ENCODE results near the gene LSP1. TPM values are rescaled to one million over a fixed set of nuclear protein-coding genes. Genes with fewer than 3 reads are reported as not detected.

LSP1 gene
- total and polyA plus RNA-seq, 2 of the 13 experiments (the other 11 are each of a cell fraction or from before 2014, with no cell fraction given), result 0.59 to 1.00 TPM

DNA sequence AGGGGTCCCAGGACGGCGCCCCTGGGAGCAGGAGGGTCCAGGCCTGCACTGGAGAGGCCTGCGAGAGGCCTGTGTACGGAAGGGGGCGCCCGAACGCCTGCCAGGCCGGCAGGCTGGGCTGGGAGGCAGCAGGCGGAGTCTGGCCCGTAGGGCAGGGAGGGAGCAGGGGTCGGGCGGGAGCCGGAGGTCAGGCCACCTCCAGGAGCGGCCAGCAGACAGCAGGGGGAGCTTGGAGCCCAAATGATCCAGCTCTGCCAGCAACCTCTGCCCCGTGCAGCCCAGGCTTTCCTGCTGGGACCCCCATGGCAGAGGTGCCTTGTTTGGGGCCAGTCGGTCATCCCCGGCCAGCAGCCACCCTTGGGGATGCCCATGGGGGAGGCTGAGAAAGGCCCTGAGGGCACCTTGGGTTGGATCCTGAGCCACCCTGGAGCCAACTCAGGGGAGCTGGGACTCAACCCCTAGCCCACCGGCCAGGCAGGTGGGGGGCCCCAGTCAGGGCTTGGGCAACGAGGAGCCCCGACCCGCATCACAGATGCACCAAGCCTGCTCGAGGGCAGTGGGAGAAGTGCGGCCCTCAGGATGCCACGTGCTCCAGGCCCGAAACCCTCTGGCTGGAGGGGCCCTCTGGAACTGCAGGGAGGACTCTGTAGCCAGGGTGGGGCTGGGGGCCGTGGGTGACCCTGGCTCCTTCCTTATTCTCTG, 27.7 kb upstream of the LSP1 start (continued):
- TF ChIP-seq FUBP1 (CRISPR knock-in tag; IDR thresholded peaks at IDR 0.05; ENCODE audit: borderline replicate concordance), result no peak
- TF ChIP-seq, protein P1, sequence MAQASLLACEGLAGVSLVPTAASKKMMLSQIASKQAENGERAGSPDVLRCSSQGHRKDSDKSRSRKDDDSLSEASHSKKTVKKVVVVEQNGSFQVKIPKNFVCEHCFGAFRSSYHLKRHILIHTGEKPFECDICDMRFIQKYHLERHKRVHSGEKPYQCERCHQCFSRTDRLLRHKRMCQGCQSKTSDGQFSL (CRISPR knock-in tag; IDR thresholded peaks at IDR 0.05), result 0 out of 2 replicates have a peak, but pooled peaks have one; percentile 54
- TF ChIP-seq, protein P2, sequence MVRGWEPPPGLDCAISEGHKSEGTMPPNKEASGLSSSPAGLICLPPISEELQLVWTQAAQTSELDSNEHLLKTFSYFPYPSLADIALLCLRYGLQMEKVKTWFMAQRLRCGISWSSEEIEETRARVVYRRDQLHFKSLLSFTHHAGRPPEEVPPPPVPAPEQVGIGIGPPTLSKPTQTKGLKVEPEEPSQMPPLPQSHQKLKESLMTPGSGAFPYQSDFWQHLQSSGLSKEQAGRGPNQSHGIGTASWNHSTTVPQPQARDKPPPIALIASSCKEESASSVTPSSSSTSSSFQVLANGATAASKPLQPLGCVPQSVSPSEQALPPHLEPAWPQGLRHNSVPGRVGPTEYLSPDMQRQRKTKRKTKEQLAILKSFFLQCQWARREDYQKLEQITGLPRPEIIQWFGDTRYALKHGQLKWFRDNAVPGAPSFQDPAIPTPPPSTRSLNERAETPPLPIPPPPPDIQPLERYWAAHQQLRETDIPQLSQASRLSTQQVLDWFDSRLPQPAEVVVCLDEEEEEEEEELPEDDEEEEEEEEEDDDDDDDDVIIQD (CRISPR knock-in tag; IDR thresholded peaks at IDR 0.05; ENCODE audit: low read depth), result 0 out of 2 replicates have a peak, but pooled peaks have one; percentile 36
- TF ChIP-seq IRX3 (CRISPR knock-in tag; IDR thresholded peaks at IDR 0.05; ENCODE audit: borderline replicate concordance, low read depth), result no peak
- TF ChIP-seq, protein P3, sequence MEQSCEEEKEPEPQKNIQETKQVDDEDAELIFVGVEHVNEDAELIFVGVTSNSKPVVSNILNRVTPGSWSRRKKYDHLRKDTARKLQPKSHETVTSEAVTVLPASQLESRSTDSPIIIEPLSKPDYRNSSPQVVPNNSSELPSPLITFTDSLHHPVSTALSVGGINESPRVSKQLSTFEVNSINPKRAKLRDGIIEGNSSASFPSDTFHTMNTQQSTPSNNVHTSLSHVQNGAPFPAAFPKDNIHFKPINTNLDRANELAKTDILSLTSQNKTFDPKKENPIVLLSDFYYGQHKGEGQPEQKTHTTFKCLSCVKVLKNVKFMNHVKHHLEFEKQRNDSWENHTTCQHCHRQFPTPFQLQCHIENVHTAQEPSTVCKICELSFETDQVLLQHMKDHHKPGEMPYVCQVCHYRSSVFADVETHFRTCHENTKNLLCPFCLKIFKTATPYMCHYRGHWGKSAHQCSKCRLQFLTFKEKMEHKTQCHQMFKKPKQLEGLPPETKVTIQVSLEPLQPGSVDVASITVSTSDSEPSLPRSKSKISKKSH (CRISPR knock-in tag; IDR thresholded peaks at IDR 0.05; ENCODE audit: borderline replicate concordance), result no peak
- no peak for TF ChIP-seq KDM1A (CRISPR knock-in tag; IDR thresholded peaks at IDR 0.05)
- TF ChIP-seq TOE1 (CRISPR knock-in tag; IDR thresholded peaks at IDR 0.05), result no peak
- TF ChIP-seq, protein P4, sequence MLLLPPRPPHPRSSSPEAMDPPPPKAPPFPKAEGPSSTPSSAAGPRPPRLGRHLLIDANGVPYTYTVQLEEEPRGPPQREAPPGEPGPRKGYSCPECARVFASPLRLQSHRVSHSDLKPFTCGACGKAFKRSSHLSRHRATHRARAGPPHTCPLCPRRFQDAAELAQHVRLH (CRISPR knock-in tag; IDR thresholded peaks at IDR 0.05; ENCODE audit: borderline replicate concordance, low read depth), result 0 out of 2 replicates have a peak, but pooled peaks have one; percentile 56
- TF ChIP-seq, protein P5, sequence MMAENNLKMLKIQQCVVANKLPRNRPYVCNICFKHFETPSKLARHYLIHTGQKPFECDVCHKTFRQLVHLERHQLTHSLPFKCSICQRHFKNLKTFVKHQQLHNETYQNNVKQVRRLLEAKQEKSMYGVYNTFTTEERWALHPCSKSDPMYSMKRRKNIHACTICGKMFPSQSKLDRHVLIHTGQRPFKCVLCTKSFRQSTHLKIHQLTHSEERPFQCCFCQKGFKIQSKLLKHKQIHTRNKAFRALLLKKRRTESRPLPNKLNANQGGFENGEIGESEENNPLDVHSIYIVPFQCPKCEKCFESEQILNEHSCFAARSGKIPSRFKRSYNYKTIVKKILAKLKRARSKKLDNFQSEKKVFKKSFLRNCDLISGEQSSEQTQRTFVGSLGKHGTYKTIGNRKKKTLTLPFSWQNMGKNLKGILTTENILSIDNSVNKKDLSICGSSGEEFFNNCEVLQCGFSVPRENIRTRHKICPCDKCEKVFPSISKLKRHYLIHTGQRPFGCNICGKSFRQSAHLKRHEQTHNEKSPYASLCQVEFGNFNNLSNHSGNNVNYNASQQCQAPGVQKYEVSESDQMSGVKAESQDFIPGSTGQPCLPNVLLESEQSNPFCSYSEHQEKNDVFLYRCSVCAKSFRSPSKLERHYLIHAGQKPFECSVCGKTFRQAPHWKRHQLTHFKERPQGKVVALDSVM (CRISPR knock-in tag; IDR thresholded peaks at IDR 0.05), result peak; percentile 90
- TF ChIP-seq TFDP2 (CRISPR knock-in tag; IDR thresholded peaks at IDR 0.05), result peak; percentile 56; the same call in 1 of the 2 replicates
- TF ChIP-seq, protein P6, sequence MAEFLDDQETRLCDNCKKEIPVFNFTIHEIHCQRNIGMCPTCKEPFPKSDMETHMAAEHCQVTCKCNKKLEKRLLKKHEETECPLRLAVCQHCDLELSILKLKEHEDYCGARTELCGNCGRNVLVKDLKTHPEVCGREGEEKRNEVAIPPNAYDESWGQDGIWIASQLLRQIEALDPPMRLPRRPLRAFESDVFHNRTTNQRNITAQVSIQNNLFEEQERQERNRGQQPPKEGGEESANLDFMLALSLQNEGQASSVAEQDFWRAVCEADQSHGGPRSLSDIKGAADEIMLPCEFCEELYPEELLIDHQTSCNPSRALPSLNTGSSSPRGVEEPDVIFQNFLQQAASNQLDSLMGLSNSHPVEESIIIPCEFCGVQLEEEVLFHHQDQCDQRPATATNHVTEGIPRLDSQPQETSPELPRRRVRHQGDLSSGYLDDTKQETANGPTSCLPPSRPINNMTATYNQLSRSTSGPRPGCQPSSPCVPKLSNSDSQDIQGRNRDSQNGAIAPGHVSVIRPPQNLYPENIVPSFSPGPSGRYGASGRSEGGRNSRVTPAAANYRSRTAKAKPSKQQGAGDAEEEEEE (CRISPR knock-in tag; IDR thresholded peaks at IDR 0.05; ENCODE audit: borderline replicate concordance), result no peak
- no peak for TF ChIP-seq ZNF253 (CRISPR knock-in tag; IDR thresholded peaks at IDR 0.05; ENCODE audit: borderline replicate concordance)
- TF ChIP-seq, protein P7, sequence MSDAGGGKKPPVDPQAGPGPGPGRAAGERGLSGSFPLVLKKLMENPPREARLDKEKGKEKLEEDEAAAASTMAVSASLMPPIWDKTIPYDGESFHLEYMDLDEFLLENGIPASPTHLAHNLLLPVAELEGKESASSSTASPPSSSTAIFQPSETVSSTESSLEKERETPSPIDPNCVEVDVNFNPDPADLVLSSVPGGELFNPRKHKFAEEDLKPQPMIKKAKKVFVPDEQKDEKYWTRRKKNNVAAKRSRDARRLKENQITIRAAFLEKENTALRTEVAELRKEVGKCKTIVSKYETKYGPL (CRISPR knock-in tag; IDR thresholded peaks at IDR 0.05), result no peak
- no peak for TF ChIP-seq GABPA (IDR thresholded peaks at IDR 0.05; ENCODE audit: low read depth, low read length)
- no peak for TF ChIP-seq GABPA (CRISPR knock-in tag; IDR thresholded peaks at IDR 0.05; ENCODE audit: low read depth)

Measured in HepG2 (cell line).